IPS-20b (cell line): ENCODE results near the gene COMMD10.

ENCODE experiments used
- H3K27ac ChIP-seq: one replicate; pipeline ENCODE4 v1.5.1; 2013; ENCODE audit warnings: low read length
- H3K27me3 ChIP-seq: 2 replicates; pipeline ENCODE4 v1.6.1; 2013; ENCODE audit warnings: mild to moderate bottlenecking, low read length, inconsistent platforms; ENCODE audit not compliant: insufficient read depth
- H3K36me3 ChIP-seq: 2 replicates; pipeline ENCODE4 v1.6.1; 2013; ENCODE audit warnings: low read depth, mild to moderate bottlenecking, inconsistent platforms, low read length, moderate library complexity; ENCODE audit not compliant: insufficient read depth
- H3K4me1 ChIP-seq: 2 replicates; pipeline ENCODE4 v1.6.1; 2013; ENCODE audit warnings: mild to moderate bottlenecking, control low read depth, inconsistent platforms, low read length, moderate library complexity; ENCODE audit not compliant: insufficient read depth
- H3K4me3 ChIP-seq: 2 replicates; pipeline ENCODE4 v1.5.1; 2013; ENCODE audit warnings: mild to moderate bottlenecking, low read length, inconsistent platforms
- H3K9ac ChIP-seq: 2 replicates; pipeline ENCODE4 v1.6.1; 2013; ENCODE audit warnings: low read depth, mild to moderate bottlenecking, inconsistent platforms, low read length, moderate library complexity
- H3K9me3 ChIP-seq: 2 replicates; pipeline ENCODE4 v1.6.1; 2013; ENCODE audit warnings: mild to moderate bottlenecking, low read depth, low read length, inconsistent platforms; ENCODE audit not compliant: insufficient read depth

Gene COMMD10

GRCh38 chr5:116153687-116154174 lies 68.9 kb downstream of the COMMD10 start:
- Histone ChIP-seq H3K27me3 (no peaks in the 10 kb centered on the region), H3K36me3 (no peaks in the 10 kb centered on the region), H3K4me1 (no peaks in the 10 kb centered on the region), H3K9ac (no peak overlapping the region), H3K4me3 (no peak overlapping the region), H3K27ac (no peak overlapping the region), H3K9me3 (no peaks in the 10 kb centered on the region)

- Histone ChIP-seq H3K9ac (no peak overlapping the region), H3K4me3 (no peak overlapping the region), H3K9me3 (no peaks in the 10 kb centered on the region), H3K27ac (no peak overlapping the region), H3K36me3 (no peaks in the 10 kb centered on the region), H3K27me3 (no peaks in the 10 kb centered on the region), H3K4me1 (no peaks in the 10 kb centered on the region)
Observed at GRCh38 chr5:116154252-116154651, 69.4 kb downstream of the COMMD10 start.

GRCh38 chr5:116154931-116155330 lies 70.1 kb downstream of the COMMD10 start:
- Histone ChIP-seq H3K4me1 (no peaks in the 10 kb centered on the region), H3K27ac (no peak overlapping the region), H3K36me3 (no peaks in the 10 kb centered on the region), H3K9me3 (no peaks in the 10 kb centered on the region), H3K27me3 (no peaks in the 10 kb centered on the region), H3K9ac (no peak overlapping the region), H3K4me3 (no peak overlapping the region)

GRCh38 chr5:116157902-116158301 lies 73.1 kb downstream of the COMMD10 start:
- no peak overlapping the region for H3K4me3 ChIP-seq
- H3K27ac ChIP-seq: no peak overlapping the region

GRCh38 chr5:116159006-116159405 lies 74.2 kb downstream of the COMMD10 start:
- Histone ChIP-seq H3K4me1 (no peaks in the 10 kb centered on the region), H3K27me3 (no peaks in the 10 kb centered on the region), H3K4me3 (no peak overlapping the region), H3K36me3 (no peaks in the 10 kb centered on the region), H3K27ac (no peak overlapping the region), H3K9ac (no peak overlapping the region), H3K9me3 (no peaks in the 10 kb centered on the region)

More at GRCh38 chr5:116157902-116158301, 73.1 kb downstream of the COMMD10 start:
- no peaks in the 10 kb centered on the region for H3K9me3 ChIP-seq
- no peak overlapping the region for H3K9ac ChIP-seq
- H3K27me3 ChIP-seq: no peaks in the 10 kb centered on the region
- H3K4me1 ChIP-seq: no peaks in the 10 kb centered on the region
- H3K36me3 ChIP-seq: no peaks in the 10 kb centered on the region

- Histone ChIP-seq H3K9me3 (peaks cover 4% of the 10 kb centered on the region; the same call in 1 of the 2 replicates), H3K36me3 (no peaks in the 10 kb centered on the region), H3K27me3 (no peaks in the 10 kb centered on the region), H3K9ac (no peak overlapping the region), H3K27ac (no peak overlapping the region), H3K4me1 (no peaks in the 10 kb centered on the region), H3K4me3 (no peak overlapping the region)
Observed at GRCh38 chr5:116174111-116174510, 89.3 kb downstream of the COMMD10 start.

- Histone ChIP-seq H3K4me1 (no peaks in the 10 kb centered on the region), H3K27ac (no peak overlapping the region), H3K9me3 (no peaks in the 10 kb centered on the region), H3K27me3 (no peaks in the 10 kb centered on the region), H3K4me3 (no peak overlapping the region), H3K36me3 (no peaks in the 10 kb centered on the region), H3K9ac (no peak overlapping the region)
Observed at GRCh38 chr5:116176121-116176520, 91.3 kb downstream of the COMMD10 start.

- Histone ChIP-seq H3K4me1 (peaks cover 13% of the 10 kb centered on the region; the same call in 1 of the 2 replicates), H3K4me3 (no peak overlapping the region), H3K9ac (no peak overlapping the region), H3K27ac (no peak overlapping the region), H3K27me3 (no peaks in the 10 kb centered on the region), H3K36me3 (no peaks in the 10 kb centered on the region), H3K9me3 (no peaks in the 10 kb centered on the region)
Observed at GRCh38 chr5:116178925-116179324, 94.1 kb downstream of the COMMD10 start.

- Histone ChIP-seq H3K36me3 (no peaks in the 10 kb centered on the region), H3K27me3 (no peaks in the 10 kb centered on the region), H3K4me3 (no peak overlapping the region), H3K9me3 (no peaks in the 10 kb centered on the region), H3K9ac (no peak overlapping the region), H3K4me1 (no peaks in the 10 kb centered on the region; the same call in 1 of the 2 replicates), H3K27ac (no peak overlapping the region)
Observed at GRCh38 chr5:116209166-116209565, 124.3 kb downstream of the COMMD10 start.

GRCh38 chr5:116212225-116212624 lies 127.4 kb downstream of the COMMD10 start:
- no peaks in the 10 kb centered on the region; the same call in 1 of the 2 replicates for H3K4me1 ChIP-seq
- H3K4me3 ChIP-seq: no peak overlapping the region
- H3K27ac ChIP-seq: no peak overlapping the region
- H3K27me3 ChIP-seq: no peaks in the 10 kb centered on the region
- no peaks in the 10 kb centered on the region for H3K36me3 ChIP-seq
- no peaks in the 10 kb centered on the region for H3K9me3 ChIP-seq
- H3K9ac ChIP-seq: no peak overlapping the region

- Histone ChIP-seq H3K9me3 (no peaks in the 10 kb centered on the region), H3K9ac (no peak overlapping the region), H3K4me1 (no peaks in the 10 kb centered on the region; the same call in 1 of the 2 replicates), H3K27me3 (no peaks in the 10 kb centered on the region), H3K36me3 (no peaks in the 10 kb centered on the region), H3K27ac (no peak overlapping the region), H3K4me3 (no peak overlapping the region)
Observed at GRCh38 chr5:116216246-116216645, 131.4 kb downstream of the COMMD10 start.

GRCh38 chr5:116225281-116225922 lies 140.6 kb downstream of the COMMD10 start:
- Histone ChIP-seq H3K27me3 (no peaks in the 10 kb centered on the region), H3K27ac (no peak overlapping the region), H3K4me3 (no peak overlapping the region), H3K4me1 (no peaks in the 10 kb centered on the region), H3K9ac (no peak overlapping the region), H3K36me3 (no peaks in the 10 kb centered on the region), H3K9me3 (no peaks in the 10 kb centered on the region)
